ENCODE results near the gene GGT5.

Gene GGT5

DNA sequence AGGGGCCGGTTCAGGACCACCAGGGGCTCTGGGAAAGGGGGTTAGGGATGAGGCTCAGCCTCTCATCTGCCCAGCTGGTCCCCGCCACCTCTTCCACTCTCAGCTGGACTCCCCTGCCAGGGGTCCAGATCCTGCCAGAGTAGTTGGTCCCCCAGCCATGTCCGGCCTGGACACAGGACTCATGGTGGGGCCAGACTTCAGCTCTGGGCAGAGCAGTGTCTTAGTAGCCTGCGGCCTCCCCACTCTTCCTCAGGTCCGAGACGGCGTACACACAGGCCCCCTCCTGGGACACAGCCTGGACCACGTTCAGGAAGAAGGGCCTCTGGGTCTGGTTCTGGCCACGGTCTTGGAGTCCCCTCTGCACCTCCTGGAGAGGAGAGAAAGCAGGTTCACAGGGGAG, 25.1 kb downstream of the GGT5 start:
- no peak for TF ChIP-seq CEBPB (IDR thresholded peaks at IDR 0.05)
- TF ChIP-seq FOXM1 (IDR thresholded peaks at IDR 0.05; ENCODE audit: borderline replicate concordance, low read depth), result no peak
- no peak for TF ChIP-seq TEAD4 (IDR thresholded peaks at IDR 0.05)
- no peak for TF ChIP-seq YY1 (IDR thresholded peaks at IDR 0.05; ENCODE audit: low read depth)
- TF ChIP-seq, protein P1, sequence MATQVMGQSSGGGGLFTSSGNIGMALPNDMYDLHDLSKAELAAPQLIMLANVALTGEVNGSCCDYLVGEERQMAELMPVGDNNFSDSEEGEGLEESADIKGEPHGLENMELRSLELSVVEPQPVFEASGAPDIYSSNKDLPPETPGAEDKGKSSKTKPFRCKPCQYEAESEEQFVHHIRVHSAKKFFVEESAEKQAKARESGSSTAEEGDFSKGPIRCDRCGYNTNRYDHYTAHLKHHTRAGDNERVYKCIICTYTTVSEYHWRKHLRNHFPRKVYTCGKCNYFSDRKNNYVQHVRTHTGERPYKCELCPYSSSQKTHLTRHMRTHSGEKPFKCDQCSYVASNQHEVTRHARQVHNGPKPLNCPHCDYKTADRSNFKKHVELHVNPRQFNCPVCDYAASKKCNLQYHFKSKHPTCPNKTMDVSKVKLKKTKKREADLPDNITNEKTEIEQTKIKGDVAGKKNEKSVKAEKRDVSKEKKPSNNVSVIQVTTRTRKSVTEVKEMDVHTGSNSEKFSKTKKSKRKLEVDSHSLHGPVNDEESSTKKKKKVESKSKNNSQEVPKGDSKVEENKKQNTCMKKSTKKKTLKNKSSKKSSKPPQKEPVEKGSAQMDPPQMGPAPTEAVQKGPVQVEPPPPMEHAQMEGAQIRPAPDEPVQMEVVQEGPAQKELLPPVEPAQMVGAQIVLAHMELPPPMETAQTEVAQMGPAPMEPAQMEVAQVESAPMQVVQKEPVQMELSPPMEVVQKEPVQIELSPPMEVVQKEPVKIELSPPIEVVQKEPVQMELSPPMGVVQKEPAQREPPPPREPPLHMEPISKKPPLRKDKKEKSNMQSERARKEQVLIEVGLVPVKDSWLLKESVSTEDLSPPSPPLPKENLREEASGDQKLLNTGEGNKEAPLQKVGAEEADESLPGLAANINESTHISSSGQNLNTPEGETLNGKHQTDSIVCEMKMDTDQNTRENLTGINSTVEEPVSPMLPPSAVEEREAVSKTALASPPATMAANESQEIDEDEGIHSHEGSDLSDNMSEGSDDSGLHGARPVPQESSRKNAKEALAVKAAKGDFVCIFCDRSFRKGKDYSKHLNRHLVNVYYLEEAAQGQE (IDR thresholded peaks at IDR 0.05; ENCODE audit: low read depth), result no peak
- no peak for TF ChIP-seq EGR1 (IDR thresholded peaks at IDR 0.05)
- TF ChIP-seq, protein P2, sequence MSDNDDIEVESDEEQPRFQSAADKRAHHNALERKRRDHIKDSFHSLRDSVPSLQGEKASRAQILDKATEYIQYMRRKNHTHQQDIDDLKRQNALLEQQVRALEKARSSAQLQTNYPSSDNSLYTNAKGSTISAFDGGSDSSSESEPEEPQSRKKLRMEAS (IDR thresholded peaks at IDR 0.05), result no peak

DNA sequence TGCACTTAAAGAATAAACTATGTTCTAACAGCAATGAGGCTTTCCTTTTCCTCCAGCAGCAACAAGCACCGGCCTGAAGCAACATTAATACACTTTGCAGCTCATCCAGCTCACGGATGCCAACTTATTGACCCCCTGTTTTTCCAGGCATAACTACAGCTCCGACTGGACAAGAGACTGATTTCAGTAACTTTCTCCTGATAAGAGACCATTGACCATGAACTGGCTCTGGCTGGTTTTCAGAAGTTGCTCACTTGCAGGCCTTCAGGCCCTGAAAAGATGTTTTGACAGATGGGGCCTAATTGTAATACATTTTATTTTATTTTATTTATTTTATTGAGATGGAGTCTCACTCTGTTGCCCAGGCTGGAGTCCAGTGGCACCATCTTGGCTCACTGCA, 27.5 kb downstream of the GGT5 start:
- TF ChIP-seq TCF12 (IDR thresholded peaks at IDR 0.05; ENCODE audit: low read depth) (no peak), RAD21 (IDR thresholded peaks at IDR 0.05; ENCODE audit: low read depth) (no peak), TAF1 (IDR thresholded peaks at IDR 0.05; ENCODE audit: low read depth) (no peak), EP300 (IDR thresholded peaks at IDR 0.05; ENCODE audit: borderline replicate concordance) (no peak), CREB1 (IDR thresholded peaks at IDR 0.05; ENCODE audit: low read depth) (no peak), EGR1 (IDR thresholded peaks at IDR 0.05) (no peak), CEBPB (IDR thresholded peaks at IDR 0.05) (no peak), TEAD4 (IDR thresholded peaks at IDR 0.05) (no peak), FOXM1 (IDR thresholded peaks at IDR 0.05; ENCODE audit: borderline replicate concordance, low read depth) (no peak), YY1 (IDR thresholded peaks at IDR 0.05; ENCODE audit: low read depth) (no peak), NFIC (IDR thresholded peaks at IDR 0.05) (no peak), USF1 (IDR thresholded peaks at IDR 0.05) (no peak), ZBTB7A (IDR thresholded peaks at IDR 0.05; ENCODE audit: low read depth) (no peak)
- TF ChIP-seq, protein P1 (IDR thresholded peaks at IDR 0.05; ENCODE audit: low read depth), result no peak
- TF ChIP-seq, protein P2 (IDR thresholded peaks at IDR 0.05), result no peak

GRCh38 chr22:24216541-24217209, 28.2 kb downstream of the GGT5 start:
- TF ChIP-seq YY1 (IDR thresholded peaks at IDR 0.05; ENCODE audit: low read depth), result no peak
- TF ChIP-seq NFIC (IDR thresholded peaks at IDR 0.05), result no peak
- TF ChIP-seq, protein P1 (IDR thresholded peaks at IDR 0.05; ENCODE audit: low read depth), result no peak
- no peak for TF ChIP-seq USF1 (IDR thresholded peaks at IDR 0.05)
- TF ChIP-seq RAD21 (IDR thresholded peaks at IDR 0.05; ENCODE audit: low read depth), result no peak
- TF ChIP-seq ZBTB7A (IDR thresholded peaks at IDR 0.05; ENCODE audit: low read depth), result no peak
- no peak for TF ChIP-seq TEAD4 (IDR thresholded peaks at IDR 0.05)
- TF ChIP-seq TCF12 (IDR thresholded peaks at IDR 0.05; ENCODE audit: low read depth), result no peak
- TF ChIP-seq CREB1 (IDR thresholded peaks at IDR 0.05; ENCODE audit: low read depth), result no peak
- no peak for TF ChIP-seq EP300 (IDR thresholded peaks at IDR 0.05; ENCODE audit: borderline replicate concordance)
- TF ChIP-seq, protein P2 (IDR thresholded peaks at IDR 0.05), result no peak
- TF ChIP-seq EGR1 (IDR thresholded peaks at IDR 0.05), result no peak
- TF ChIP-seq FOXM1 (IDR thresholded peaks at IDR 0.05; ENCODE audit: borderline replicate concordance, low read depth), result no peak
- no peak for TF ChIP-seq TAF1 (IDR thresholded peaks at IDR 0.05; ENCODE audit: low read depth)
- no peak for TF ChIP-seq CEBPB (IDR thresholded peaks at IDR 0.05)

All from Ishikawa (cell line).